Nephron progenitor cell (in vitro differentiated cells): ENCODE results near the gene MED15.
A peak's percentile ranks its signal among the peaks of the same experiment; 100 is the strongest.

Experiments
- DNase-seq: peaks from one replicate; pipeline ENCODE4 v3.0.0; 2021
- H3K27ac Mint-ChIP-seq: 2 replicates; pipeline ENCODE4 v1.8.0; 2021; ENCODE audit warnings: mild to moderate bottlenecking, moderate library complexity, mixed read lengths
- H3K27me3 Mint-ChIP-seq: 2 replicates; pipeline ENCODE4 v1.8.0; 2021; ENCODE audit warnings: mild to moderate bottlenecking, low read depth, mixed read lengths; ENCODE audit not compliant: poor library complexity
- H3K36me3 Mint-ChIP-seq: 2 replicates; pipeline ENCODE4 v1.8.0; 2021; ENCODE audit warnings: low read depth, mixed read lengths
- H3K4me1 Mint-ChIP-seq: 2 replicates; pipeline ENCODE4 v1.8.0; 2021; ENCODE audit warnings: mixed read lengths
- H3K4me3 Mint-ChIP-seq: 2 replicates; pipeline ENCODE4 v1.8.0; 2021; ENCODE audit warnings: mild to moderate bottlenecking, moderate library complexity, mixed read lengths
- H3K9me3 Mint-ChIP-seq: 2 replicates; pipeline ENCODE4 v1.8.0; 2021; ENCODE audit warnings: mild to moderate bottlenecking, moderate library complexity, mixed read lengths
- TF ChIP-seq, protein P1 (sequence below): fragments of 200-600 bp; sonication (generic); IDR thresholded peaks from 2 replicates; pipeline ENCODE4 v1.5.0; 2021; ENCODE audit warnings: antibody characterized with exemption

Gene MED15

DNA sequence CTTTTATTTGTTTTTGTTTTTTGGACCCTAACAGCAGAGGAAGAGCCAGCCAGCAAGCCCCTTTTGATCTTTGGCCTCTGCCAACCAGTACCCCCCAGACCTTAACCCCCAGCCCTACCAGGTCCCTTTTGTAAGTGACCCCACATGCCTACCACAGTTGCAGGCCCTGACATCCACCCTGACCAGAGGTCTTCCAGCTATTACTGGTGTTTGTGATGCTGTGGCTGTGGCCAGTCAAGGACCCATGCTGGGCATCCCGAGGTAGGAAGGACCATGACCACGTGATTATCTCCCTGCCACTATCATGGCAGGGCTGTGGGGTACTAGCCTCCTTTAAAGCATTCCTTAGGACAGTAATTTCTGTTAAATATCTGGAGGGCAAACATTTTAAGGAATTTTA, 9.0 kb downstream of the MED15 start:
- TF ChIP-seq, protein P1, sequence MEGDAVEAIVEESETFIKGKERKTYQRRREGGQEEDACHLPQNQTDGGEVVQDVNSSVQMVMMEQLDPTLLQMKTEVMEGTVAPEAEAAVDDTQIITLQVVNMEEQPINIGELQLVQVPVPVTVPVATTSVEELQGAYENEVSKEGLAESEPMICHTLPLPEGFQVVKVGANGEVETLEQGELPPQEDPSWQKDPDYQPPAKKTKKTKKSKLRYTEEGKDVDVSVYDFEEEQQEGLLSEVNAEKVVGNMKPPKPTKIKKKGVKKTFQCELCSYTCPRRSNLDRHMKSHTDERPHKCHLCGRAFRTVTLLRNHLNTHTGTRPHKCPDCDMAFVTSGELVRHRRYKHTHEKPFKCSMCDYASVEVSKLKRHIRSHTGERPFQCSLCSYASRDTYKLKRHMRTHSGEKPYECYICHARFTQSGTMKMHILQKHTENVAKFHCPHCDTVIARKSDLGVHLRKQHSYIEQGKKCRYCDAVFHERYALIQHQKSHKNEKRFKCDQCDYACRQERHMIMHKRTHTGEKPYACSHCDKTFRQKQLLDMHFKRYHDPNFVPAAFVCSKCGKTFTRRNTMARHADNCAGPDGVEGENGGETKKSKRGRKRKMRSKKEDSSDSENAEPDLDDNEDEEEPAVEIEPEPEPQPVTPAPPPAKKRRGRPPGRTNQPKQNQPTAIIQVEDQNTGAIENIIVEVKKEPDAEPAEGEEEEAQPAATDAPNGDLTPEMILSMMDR, result no peak
- no peak overlapping the region for H3K27ac Mint-ChIP-seq
- H3K27me3 Mint-ChIP-seq, result peaks cover 3% of the 10 kb centered on the region
- no peak overlapping the region for H3K4me3 Mint-ChIP-seq
- H3K36me3 Mint-ChIP-seq, result peaks cover 28% of the 10 kb centered on the region
- no peak for DNase-seq
- H3K4me1 Mint-ChIP-seq, result peaks cover 34% of the 10 kb centered on the region
- H3K9me3 Mint-ChIP-seq, result no peaks in the 10 kb centered on the region

DNA sequence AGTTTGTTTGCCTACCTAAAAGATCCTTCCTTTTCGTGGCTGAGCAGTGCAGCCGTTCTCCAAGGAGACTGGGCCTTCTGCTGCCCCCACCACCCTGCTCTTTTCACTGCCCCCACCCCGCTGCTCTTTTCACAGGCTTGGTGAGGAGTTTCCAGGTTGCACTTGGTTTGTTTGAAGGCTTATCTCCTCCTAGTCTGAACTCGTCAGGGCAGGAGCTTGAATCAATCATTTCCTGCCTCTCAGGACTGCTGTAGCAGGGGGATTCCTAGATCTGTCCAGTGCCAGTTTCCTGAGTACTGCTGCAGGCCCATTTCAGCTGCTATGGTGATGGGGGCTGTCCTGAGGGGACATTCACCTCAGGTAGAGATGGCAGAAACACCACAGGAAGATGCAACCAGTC, 10.0 kb downstream of the MED15 start:
- Mint-ChIP-seq H3K27ac (peak overlapping the region; percentile 68), H3K4me1 (peaks cover 29% of the 10 kb centered on the region), H3K36me3 (peaks cover 28% of the 10 kb centered on the region), H3K4me3 (no peak overlapping the region), H3K27me3 (peaks cover 3% of the 10 kb centered on the region), H3K9me3 (no peaks in the 10 kb centered on the region)
- TF ChIP-seq, protein P1, result no peak
- no peak for DNase-seq

DNA sequence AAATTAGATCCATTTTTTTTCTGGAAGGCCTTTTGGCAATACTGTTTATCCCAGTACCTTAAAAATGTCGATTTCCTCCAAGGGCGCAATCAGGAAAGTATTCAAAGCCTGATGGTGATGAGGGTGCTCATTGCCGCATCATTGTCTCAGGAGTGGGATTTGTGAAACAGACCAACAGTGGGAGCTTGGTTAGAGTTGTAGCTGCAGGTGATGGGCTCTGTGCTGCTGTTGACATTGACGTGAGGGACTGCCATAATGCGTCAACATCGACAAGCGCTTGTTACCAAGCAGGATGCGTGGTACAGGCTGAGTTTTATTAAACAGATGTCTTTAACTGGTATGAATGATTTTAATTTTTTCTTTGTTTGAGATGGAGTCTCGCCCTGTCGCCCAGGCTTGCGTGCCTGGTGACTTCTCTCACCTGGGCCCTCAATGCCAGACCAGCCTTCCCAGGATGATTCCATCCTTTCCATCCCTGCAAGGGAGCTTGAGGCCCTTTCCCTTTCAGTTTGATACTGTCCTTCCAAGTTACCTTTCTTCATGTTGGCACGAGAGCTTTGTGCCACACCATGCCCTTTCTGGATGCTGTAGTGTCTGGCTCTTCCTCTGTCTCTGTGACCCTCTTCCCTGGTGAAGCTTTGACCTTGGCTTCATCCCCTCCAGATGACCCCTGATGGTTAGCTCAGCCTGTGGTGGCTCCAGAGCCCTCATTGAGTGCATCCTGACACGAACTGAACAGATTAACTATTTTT, 10.6 kb downstream of the MED15 start:
- Mint-ChIP-seq H3K9me3 (no peaks in the 10 kb centered on the region), H3K4me1 (peaks cover 31% of the 10 kb centered on the region), H3K27ac (peak overlapping the region; percentile 85), H3K4me3 (no peak overlapping the region), H3K27me3 (no peaks in the 10 kb centered on the region), H3K36me3 (peaks cover 28% of the 10 kb centered on the region)
- TF ChIP-seq, protein P1, result no peak
- DNase-seq, result no peak

DNA sequence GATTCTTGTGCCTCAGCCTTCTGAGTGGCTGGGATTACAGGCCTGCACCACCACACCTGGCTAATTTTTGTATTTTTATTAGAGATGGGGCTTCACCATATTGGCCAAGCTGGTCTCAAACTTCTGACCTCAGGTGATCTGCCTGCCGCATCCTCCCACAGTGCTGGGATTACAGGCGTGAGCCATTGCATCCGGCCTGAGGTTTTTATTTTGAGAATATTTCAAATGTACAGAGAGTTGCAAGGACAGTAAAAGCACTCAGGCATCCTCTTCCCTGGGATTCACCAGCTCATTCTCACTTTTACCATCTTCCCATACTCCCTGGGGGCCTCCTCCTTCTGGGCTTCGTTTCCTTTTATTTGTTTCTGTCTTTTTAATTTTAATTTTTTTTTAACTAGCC, 12.1 kb downstream of the MED15 start:
- no peak overlapping the region for H3K4me3 Mint-ChIP-seq
- peaks cover 45% of the 10 kb centered on the region for H3K4me1 Mint-ChIP-seq
- H3K27me3 Mint-ChIP-seq, result no peaks in the 10 kb centered on the region
- no peak for DNase-seq
- H3K9me3 Mint-ChIP-seq, result no peaks in the 10 kb centered on the region
- TF ChIP-seq, protein P1, result no peak
- H3K36me3 Mint-ChIP-seq, result peaks cover 23% of the 10 kb centered on the region
- peak overlapping the region; percentile 94 for H3K27ac Mint-ChIP-seq

- Mint-ChIP-seq H3K4me3 (no peak overlapping the region), H3K27me3 (no peaks in the 10 kb centered on the region), H3K36me3 (peaks cover 20% of the 10 kb centered on the region), H3K9me3 (no peaks in the 10 kb centered on the region), H3K4me1 (peaks cover 45% of the 10 kb centered on the region), H3K27ac (peak overlapping the region; percentile 94)
- no peak for DNase-seq
- TF ChIP-seq, protein P1, result no peak
Measured at GRCh38 chr22:20520093-20520511, 12.7 kb downstream of the MED15 start.
